ENCODE data around the gene PITPNM2. TPM values are rescaled to one million over a fixed set of nuclear protein-coding genes. Genes with fewer than 3 reads are reported as not detected.

Gene PITPNM2
- total and polyA plus RNA-seq, 3 donors from 2014 or later = 24.2 to 38.3 (median 25.3) TPM

DNA sequence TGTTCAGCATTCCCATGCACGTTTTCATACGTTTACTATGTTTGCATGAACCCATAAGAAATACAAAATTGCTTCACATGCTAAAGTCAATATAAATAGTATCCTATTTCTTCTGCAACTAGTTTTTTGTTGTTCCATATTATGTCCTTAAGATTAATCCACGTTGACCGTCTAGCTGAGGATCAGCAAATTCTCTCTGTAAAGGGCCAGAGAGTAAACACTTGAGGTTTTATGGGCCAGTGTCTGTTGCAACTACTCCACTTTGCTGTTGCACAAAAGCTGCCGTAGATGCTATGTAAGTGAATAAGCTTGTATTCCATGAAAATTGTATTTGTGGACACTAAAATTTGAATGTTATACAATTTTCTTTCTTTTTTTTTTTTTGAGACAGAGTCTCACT, 21.1 kb upstream of the PITPNM2 start:
- no peaks in the 10 kb centered on the region for H3K36me3 ChIP-seq (ENCODE audit: low read depth, missing control alignments)
- no peak for DNase-seq
- TF ChIP-seq, protein P1, sequence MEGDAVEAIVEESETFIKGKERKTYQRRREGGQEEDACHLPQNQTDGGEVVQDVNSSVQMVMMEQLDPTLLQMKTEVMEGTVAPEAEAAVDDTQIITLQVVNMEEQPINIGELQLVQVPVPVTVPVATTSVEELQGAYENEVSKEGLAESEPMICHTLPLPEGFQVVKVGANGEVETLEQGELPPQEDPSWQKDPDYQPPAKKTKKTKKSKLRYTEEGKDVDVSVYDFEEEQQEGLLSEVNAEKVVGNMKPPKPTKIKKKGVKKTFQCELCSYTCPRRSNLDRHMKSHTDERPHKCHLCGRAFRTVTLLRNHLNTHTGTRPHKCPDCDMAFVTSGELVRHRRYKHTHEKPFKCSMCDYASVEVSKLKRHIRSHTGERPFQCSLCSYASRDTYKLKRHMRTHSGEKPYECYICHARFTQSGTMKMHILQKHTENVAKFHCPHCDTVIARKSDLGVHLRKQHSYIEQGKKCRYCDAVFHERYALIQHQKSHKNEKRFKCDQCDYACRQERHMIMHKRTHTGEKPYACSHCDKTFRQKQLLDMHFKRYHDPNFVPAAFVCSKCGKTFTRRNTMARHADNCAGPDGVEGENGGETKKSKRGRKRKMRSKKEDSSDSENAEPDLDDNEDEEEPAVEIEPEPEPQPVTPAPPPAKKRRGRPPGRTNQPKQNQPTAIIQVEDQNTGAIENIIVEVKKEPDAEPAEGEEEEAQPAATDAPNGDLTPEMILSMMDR (IDR thresholded peaks at IDR 0.05) = no peak
- TF ChIP-seq POLR2A (IDR thresholded peaks at IDR 0.05) = no peak
- H3K9me3 ChIP-seq = no peaks in the 10 kb centered on the region
- no peak overlapping the region for H3K4me3 ChIP-seq
- intact Hi-C loops (cut with DNase I; ENCODE audit: low total_unique reads) = no loop called here
- H3K4me1 ChIP-seq = no peaks in the 10 kb centered on the region
- WGBS, 2 donors = 65 to 74% methylated on average over 5 of the region's 5 CpGs
- no peak overlapping the region for H3K27ac ChIP-seq
- no peaks in the 10 kb centered on the region for H3K27me3 ChIP-seq

DNA sequence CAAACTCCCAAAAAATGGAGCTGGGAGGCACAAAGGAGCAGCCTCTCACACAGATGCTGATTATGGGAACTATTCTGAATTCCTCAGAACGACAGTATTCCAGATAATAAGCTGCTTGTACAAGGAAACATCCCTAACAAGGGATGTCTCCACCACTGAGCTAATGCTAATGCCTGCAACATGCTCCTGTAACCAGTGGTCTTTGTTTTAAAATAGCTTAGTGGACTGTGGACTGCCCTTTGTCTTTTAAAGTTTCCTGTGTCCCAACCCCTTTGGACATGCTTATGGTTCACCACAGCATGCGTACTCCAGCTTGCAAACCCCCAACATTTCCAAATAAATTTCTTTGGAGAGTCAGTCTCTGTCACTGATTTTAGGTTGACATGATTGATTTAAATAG, 16.4 kb upstream of the PITPNM2 start:
- H3K27ac ChIP-seq = no peak overlapping the region
- TF ChIP-seq, protein P1 (IDR thresholded peaks at IDR 0.05) = no peak
- TF ChIP-seq POLR2A (IDR thresholded peaks at IDR 0.05) = no peak
- DNase-seq = no peak
- 47 to 50% methylated on average over 2 of the region's 2 CpGs for WGBS, 2 donors
- H3K27me3 ChIP-seq = no peaks in the 10 kb centered on the region
- H3K36me3 ChIP-seq (ENCODE audit: low read depth, missing control alignments) = no peaks in the 10 kb centered on the region
- no peaks in the 10 kb centered on the region for H3K9me3 ChIP-seq
- no peaks in the 10 kb centered on the region for H3K4me1 ChIP-seq
- H3K4me3 ChIP-seq = no peak overlapping the region
- intact Hi-C loops (cut with DNase I; ENCODE audit: low total_unique reads) = no loop called here

DNA sequence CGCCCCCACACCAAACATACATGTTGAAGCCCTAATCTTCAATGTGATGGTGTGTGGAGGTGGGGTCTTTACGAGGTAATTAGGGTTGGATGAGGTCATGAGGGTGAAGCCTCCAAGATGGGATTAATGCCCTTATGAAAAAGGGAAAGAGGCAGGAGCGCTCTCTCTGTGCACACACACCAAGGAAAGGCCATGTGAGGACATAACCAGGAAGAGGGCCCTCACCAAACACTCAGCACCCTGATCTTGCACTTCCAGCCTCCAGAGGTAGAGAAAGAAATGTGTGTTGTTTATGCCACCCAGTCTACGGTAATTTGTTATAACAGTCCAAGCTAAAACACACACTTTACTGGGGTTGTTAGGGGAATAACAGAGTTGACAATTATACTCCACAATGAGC, 14.6 kb upstream of the PITPNM2 start:
- no peaks in the 10 kb centered on the region for H3K9me3 ChIP-seq
- WGBS, 2 donors = 93 to 97% methylated on average over 4 of the region's 4 CpGs
- DNase-seq = no peak
- TF ChIP-seq POLR2A (IDR thresholded peaks at IDR 0.05) = no peak
- TF ChIP-seq, protein P1 (IDR thresholded peaks at IDR 0.05) = no peak
- no peak overlapping the region for H3K4me3 ChIP-seq
- intact Hi-C loops (cut with DNase I; ENCODE audit: low total_unique reads) = no loop called here
- no peaks in the 10 kb centered on the region for H3K4me1 ChIP-seq
- no peaks in the 10 kb centered on the region for H3K36me3 ChIP-seq (ENCODE audit: low read depth, missing control alignments)
- no peak overlapping the region for H3K27ac ChIP-seq
- no peaks in the 10 kb centered on the region for H3K27me3 ChIP-seq

DNA sequence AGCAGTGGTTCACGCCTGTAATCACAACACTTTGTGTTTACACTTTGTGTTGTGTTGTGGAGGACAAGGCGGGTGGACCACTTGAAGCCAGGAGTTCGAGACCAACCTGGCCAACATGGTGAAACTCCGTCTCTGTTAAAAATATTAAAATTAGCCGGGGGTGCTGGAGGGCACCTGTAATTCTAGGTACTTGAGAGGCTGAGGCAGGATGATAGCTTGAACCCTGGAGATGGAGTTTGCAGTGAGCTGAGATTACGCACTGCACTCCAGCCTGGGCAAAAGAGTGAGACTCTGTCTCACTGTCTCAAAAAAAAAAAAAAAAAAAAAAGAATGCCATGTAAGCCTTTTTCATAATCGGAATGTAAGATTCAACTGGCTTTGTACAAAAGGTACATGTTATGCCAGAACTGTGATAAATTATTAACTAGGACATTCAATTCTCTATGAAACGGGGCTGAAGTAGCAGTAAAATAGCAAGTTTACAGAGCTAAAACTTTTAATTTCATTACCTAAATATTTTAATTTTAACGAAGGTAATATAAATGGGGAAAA, 13.9 kb upstream of the PITPNM2 start:
- 81 to 86% methylated on average over 9 of the region's 9 CpGs for WGBS, 2 donors
- intact Hi-C loops (cut with DNase I; ENCODE audit: low total_unique reads) = no loop called here
- Histone ChIP-seq H3K27ac (no peak overlapping the region), H3K9me3 (no peaks in the 10 kb centered on the region), H3K27me3 (no peaks in the 10 kb centered on the region), H3K36me3 (ENCODE audit: low read depth, missing control alignments) (no peaks in the 10 kb centered on the region), H3K4me3 (no peak overlapping the region), H3K4me1 (no peaks in the 10 kb centered on the region)
- TF ChIP-seq, protein P1 (IDR thresholded peaks at IDR 0.05) = no peak
- TF ChIP-seq POLR2A (IDR thresholded peaks at IDR 0.05) = no peak
- DNase-seq = no peak

DNA sequence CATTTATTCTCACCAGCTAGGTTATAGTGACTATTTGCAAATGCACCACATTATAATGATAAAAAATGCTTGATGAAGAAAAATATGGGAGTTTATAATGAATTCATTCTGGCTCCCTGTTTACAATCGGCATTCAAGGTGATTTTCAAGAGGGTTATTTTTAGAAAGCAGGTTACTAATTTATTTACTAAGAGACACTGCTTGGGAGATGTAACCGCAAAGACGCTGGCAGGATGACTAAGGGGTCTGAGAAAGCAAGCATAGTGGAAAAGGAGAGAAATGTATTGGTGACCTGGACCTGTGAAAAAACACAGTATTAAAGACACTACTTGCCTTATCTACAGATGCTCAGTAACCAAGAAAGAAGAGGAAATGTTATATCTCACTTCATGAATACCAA, 13.3 kb upstream of the PITPNM2 start:
- DNase-seq = no peak
- no peak for TF ChIP-seq POLR2A (IDR thresholded peaks at IDR 0.05)
- TF ChIP-seq, protein P1 (IDR thresholded peaks at IDR 0.05) = no peak
- intact Hi-C loops (cut with DNase I; ENCODE audit: low total_unique reads) = no loop called here
- H3K4me1 ChIP-seq = no peaks in the 10 kb centered on the region
- no peak overlapping the region for H3K27ac ChIP-seq
- H3K9me3 ChIP-seq = no peaks in the 10 kb centered on the region
- no peak overlapping the region for H3K4me3 ChIP-seq
- H3K27me3 ChIP-seq = no peaks in the 10 kb centered on the region
- WGBS, 2 donors = 94 to 98% methylated on average over 3 of the region's 3 CpGs
- H3K36me3 ChIP-seq (ENCODE audit: low read depth, missing control alignments) = no peaks in the 10 kb centered on the region
